Fibroblast of lung (primary cell): ENCODE results near the gene CSAD.

Experiments
- EZH2 ChIP-seq: IDR thresholded peaks from 2 replicates; pipeline ENCODE4 v1.5.1; 2012; ENCODE audit warnings: low read length, control low read depth, mild to moderate bottlenecking; ENCODE audit errors: missing control alignments
- TF ChIP-seq, protein P1 (sequence below), 2 donors: IDR thresholded peaks in 1 of 2; conservative IDR thresholded peaks in 1 of 2; 1 replicate in 1 of 2; 2 replicates in 1 of 2; pipeline ENCODE4 v1.5.1; 2011 to 2012; ENCODE audit warnings: low read length in 2 of 2, control low read depth in 1 of 2, inconsistent platforms in 1 of 2, low read depth in 1 of 2, mild to moderate bottlenecking in 1 of 2

DNA sequence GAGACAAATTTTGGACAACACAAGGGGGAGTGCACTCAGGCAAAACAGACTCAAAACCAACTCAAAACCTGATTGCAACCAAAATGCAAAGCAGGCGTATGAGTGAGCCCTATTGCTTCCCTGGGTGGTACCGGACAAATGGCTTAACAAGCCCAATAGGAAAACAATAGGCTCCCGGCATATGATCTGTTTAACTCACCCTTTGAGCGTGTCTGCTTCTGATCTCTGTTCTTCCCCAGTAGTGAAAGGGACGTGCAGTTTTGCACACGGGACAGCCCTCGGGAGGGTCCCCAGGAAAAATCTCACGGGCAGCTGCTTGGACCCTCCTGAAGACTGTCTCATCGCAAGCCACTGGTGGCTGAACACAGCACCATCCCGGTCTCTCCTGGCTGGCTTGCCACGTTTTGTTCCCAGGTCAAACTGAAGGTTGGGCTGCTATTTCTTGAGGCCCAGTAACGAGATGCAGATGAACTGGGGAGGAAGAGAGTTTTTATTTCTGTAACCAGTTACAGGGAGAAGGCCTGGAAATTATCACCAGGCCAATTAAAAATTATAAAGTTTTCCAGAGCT lies 67.5 kb downstream of the CSAD start:
- TF ChIP-seq, protein P1, sequence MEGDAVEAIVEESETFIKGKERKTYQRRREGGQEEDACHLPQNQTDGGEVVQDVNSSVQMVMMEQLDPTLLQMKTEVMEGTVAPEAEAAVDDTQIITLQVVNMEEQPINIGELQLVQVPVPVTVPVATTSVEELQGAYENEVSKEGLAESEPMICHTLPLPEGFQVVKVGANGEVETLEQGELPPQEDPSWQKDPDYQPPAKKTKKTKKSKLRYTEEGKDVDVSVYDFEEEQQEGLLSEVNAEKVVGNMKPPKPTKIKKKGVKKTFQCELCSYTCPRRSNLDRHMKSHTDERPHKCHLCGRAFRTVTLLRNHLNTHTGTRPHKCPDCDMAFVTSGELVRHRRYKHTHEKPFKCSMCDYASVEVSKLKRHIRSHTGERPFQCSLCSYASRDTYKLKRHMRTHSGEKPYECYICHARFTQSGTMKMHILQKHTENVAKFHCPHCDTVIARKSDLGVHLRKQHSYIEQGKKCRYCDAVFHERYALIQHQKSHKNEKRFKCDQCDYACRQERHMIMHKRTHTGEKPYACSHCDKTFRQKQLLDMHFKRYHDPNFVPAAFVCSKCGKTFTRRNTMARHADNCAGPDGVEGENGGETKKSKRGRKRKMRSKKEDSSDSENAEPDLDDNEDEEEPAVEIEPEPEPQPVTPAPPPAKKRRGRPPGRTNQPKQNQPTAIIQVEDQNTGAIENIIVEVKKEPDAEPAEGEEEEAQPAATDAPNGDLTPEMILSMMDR (conservative IDR thresholded peaks at IDR 0.05 in 1 of 2, IDR thresholded peaks at IDR 0.05 in 1 of 2; ENCODE audit: low read depth in 1 of 2, low read length in 2 of 2), result no peak
- no peak for TF ChIP-seq EZH2
